ENCODE measurements around the gene CARMIL1. TPM values are rescaled to one million over a fixed set of nuclear protein-coding genes. Genes with fewer than 3 reads are reported as not detected.

The CARMIL1 gene
- total RNA-seq, 1 experiment from 2014 or later, result 25.9 TPM

GRCh38 chr6:25453288-25453687, 174.1 kb downstream of the CARMIL1 start:
- BruUV-seq (replicated peaks), result no TSS peak
- Histone ChIP-seq H3K27me3 (replicated peaks; ENCODE audit: control insufficient read depth, insufficient read depth, low read length) (no peaks in the 10 kb centered on the region), H3K9me3 (no peaks in the 10 kb centered on the region), H3K4me1 (0 out of 2 replicates have a peak, but pooled peaks cover 5% of the 10 kb centered on the region), H3K4me3 (ENCODE audit: low read depth, low read length) (no peak overlapping the region), H3K36me3 (ENCODE audit: control insufficient read depth, insufficient read depth, low read length) (no peaks in the 10 kb centered on the region)
- POLR2A ChIA-PET, result no interaction called here
- no peaks in the 10 kb centered on the region for H3K36me3 Mint-ChIP-seq (ENCODE audit: insufficient read depth, unreplicated experiment)
- no peaks in the 10 kb centered on the region for H3K4me1 Mint-ChIP-seq (ENCODE audit: low read depth, unreplicated experiment)
- intact Hi-C loops (cut with micrococcal nuclease; ENCODE audit: unreplicated experiment), result no loop called here
- H3K27me3 Mint-ChIP-seq (ENCODE audit: insufficient read depth, unreplicated experiment), result no peaks in the 10 kb centered on the region
- H3K9me3 Mint-ChIP-seq (ENCODE audit: unreplicated experiment), result no peaks in the 10 kb centered on the region
- no peak overlapping the region for H3K4me3 Mint-ChIP-seq (ENCODE audit: unreplicated experiment)
- DNase-seq, result no peak
- TF ChIP-seq CTCF (IDR thresholded peaks at IDR 0.05; ENCODE audit: insufficient read depth in 1 of 2, low read depth in 1 of 2, low read length in 1 of 2, severe bottlenecking in 1 of 2, unreplicated experiment in 1 of 2), result no peak
- CTCF ChIA-PET, result no interaction called here
- H3K27ac Mint-ChIP-seq (ENCODE audit: unreplicated experiment), result no peak overlapping the region

GRCh38 chr6:25454136-25454535, 175.0 kb downstream of the CARMIL1 start:
- ChIA-PET POLR2A (no interaction called here), CTCF (no interaction called here)
- Mint-ChIP-seq H3K9me3 (ENCODE audit: unreplicated experiment) (no peaks in the 10 kb centered on the region), H3K36me3 (ENCODE audit: insufficient read depth, unreplicated experiment) (no peaks in the 10 kb centered on the region), H3K4me1 (ENCODE audit: low read depth, unreplicated experiment) (no peaks in the 10 kb centered on the region), H3K27ac (ENCODE audit: unreplicated experiment) (no peak overlapping the region), H3K4me3 (ENCODE audit: unreplicated experiment) (no peak overlapping the region), H3K27me3 (ENCODE audit: insufficient read depth, unreplicated experiment) (no peaks in the 10 kb centered on the region)
- no peaks in the 10 kb centered on the region for H3K36me3 ChIP-seq (ENCODE audit: control insufficient read depth, insufficient read depth, low read length)
- intact Hi-C loops (cut with micrococcal nuclease; ENCODE audit: unreplicated experiment), result no loop called here
- no peaks in the 10 kb centered on the region for H3K9me3 ChIP-seq
- DNase-seq, result no peak
- 0 out of 2 replicates have a peak, but pooled peaks cover 5% of the 10 kb centered on the region for H3K4me1 ChIP-seq
- H3K4me3 ChIP-seq (ENCODE audit: low read depth, low read length), result no peak overlapping the region
- no TSS peak for BruUV-seq (replicated peaks)
- H3K27me3 ChIP-seq (replicated peaks; ENCODE audit: control insufficient read depth, insufficient read depth, low read length), result no peaks in the 10 kb centered on the region
- TF ChIP-seq CTCF (IDR thresholded peaks at IDR 0.05; ENCODE audit: insufficient read depth in 1 of 2, low read depth in 1 of 2, low read length in 1 of 2, severe bottlenecking in 1 of 2, unreplicated experiment in 1 of 2), result no peak

GRCh38 chr6:25456249-25457040, 177.3 kb downstream of the CARMIL1 start:
- no peak overlapping the region for H3K27ac Mint-ChIP-seq (ENCODE audit: unreplicated experiment)
- intact Hi-C loops (cut with micrococcal nuclease; ENCODE audit: unreplicated experiment), result no loop called here
- Histone ChIP-seq H3K4me3 (ENCODE audit: low read depth, low read length) (no peak overlapping the region), H3K36me3 (ENCODE audit: control insufficient read depth, insufficient read depth, low read length) (no peaks in the 10 kb centered on the region), H3K9me3 (no peaks in the 10 kb centered on the region), H3K27me3 (replicated peaks; ENCODE audit: control insufficient read depth, insufficient read depth, low read length) (no peaks in the 10 kb centered on the region), H3K4me1 (0 out of 2 replicates have a peak, but pooled peaks cover 5% of the 10 kb centered on the region)
- no peak for TF ChIP-seq CTCF (IDR thresholded peaks at IDR 0.05; ENCODE audit: insufficient read depth in 1 of 2, low read depth in 1 of 2, low read length in 1 of 2, severe bottlenecking in 1 of 2, unreplicated experiment in 1 of 2)
- no peaks in the 10 kb centered on the region for H3K4me1 Mint-ChIP-seq (ENCODE audit: low read depth, unreplicated experiment)
- H3K9me3 Mint-ChIP-seq (ENCODE audit: unreplicated experiment), result no peaks in the 10 kb centered on the region
- ChIA-PET POLR2A (no interaction called here), CTCF (no interaction called here)
- no TSS peak for BruUV-seq (replicated peaks)
- no peak overlapping the region for H3K4me3 Mint-ChIP-seq (ENCODE audit: unreplicated experiment)
- no peaks in the 10 kb centered on the region for H3K27me3 Mint-ChIP-seq (ENCODE audit: insufficient read depth, unreplicated experiment)
- no peak for DNase-seq
- no peaks in the 10 kb centered on the region for H3K36me3 Mint-ChIP-seq (ENCODE audit: insufficient read depth, unreplicated experiment)

Data from Caco-2 (cell line).